Measurements from ENCODE around the gene FRMD6. TPM values are rescaled to one million over a fixed set of nuclear protein-coding genes. Genes with fewer than 3 reads are reported as not detected.

Gene FRMD6
- total and polyA plus RNA-seq, 2 experiments from 2014 or later = 5.4 to 18.7 TPM

Small RNA genes within 50 kb of the gene (small RNA-seq; reads per million reads assigned to genes)
- gene OR7E159P (ENCODE audit: low replicate concordance) (not detected), gene RNA5SP385 (ENCODE audit: low replicate concordance) (not detected), gene RNU6-301P (ENCODE audit: low replicate concordance) (not detected)

Other genes starting within 250 kb of the FRMD6 start
- gene GNG2, start 208.7 kb downstream of the FRMD6 start, total RNA-seq (2014; rRNA removed; shearing (Covaris generic)) = 14.8 and 19.0 TPM in 2 replicates
- 8.2 and 9.9 TPM in 2 replicates for gene GNG2, start 208.7 kb downstream of the FRMD6 start, polyA plus RNA-seq (2016; fragmentation: Nextera tagmentation; extraction: Ambion mirVana)